Adrenal gland (tissue), 5 donors: ENCODE data around the gene DYNC1LI1.

ENCODE experiments used
- CTCF ChIP-seq, 6 experiments: fragments of 450-650 bp in 4 of 6; fragments of 200-600 bp in 2 of 6; sonication (generic) in 1 of 6; IDR thresholded peaks; 1 replicate in 5 of 6; 2 replicates in 1 of 6; pipeline versions ENCODE4 v1.5.1 to v1.8.0; 2016 to 2021; ENCODE audit warnings: antibody characterized with exemption in 6 of 6, mild to moderate bottlenecking in 2 of 6, moderate library complexity in 1 of 6
- POLR2A ChIP-seq, 2 donors: fragments of 450-650 bp; IDR thresholded peaks; one replicate each; pipeline ENCODE4 v1.6.1; 2017; ENCODE audit warnings: antibody characterized with exemption in 2 of 2, mild to moderate bottlenecking in 2 of 2, moderate library complexity in 1 of 2
- donor health status: DM: no; HTN: no; CAD: no.

- TF ChIP-seq CTCF (IDR thresholded peaks at IDR 0.05) (no peak), POLR2A (IDR thresholded peaks at IDR 0.05) (no peak)
Measured at GRCh38 chr3:32551496-32551895, 19.2 kb downstream of the DYNC1LI1 start.
